HepG2 (cell line): ENCODE measurements around the gene TLDC2. TPM values are rescaled to one million over a fixed set of nuclear protein-coding genes. Genes with fewer than 3 reads are reported as not detected.

ENCODE experiments used
- ARNT ChIP-seq: fragments of 450-650 bp; IDR thresholded peaks from 2 replicates; pipeline ENCODE4 v1.6.1; 2017
- DMAP1 ChIP-seq: IDR thresholded peaks from 2 replicates; pipeline ENCODE4 v1.6.1; 2016
- ELF3 ChIP-seq: IDR thresholded peaks from 2 replicates; pipeline ENCODE4 v1.6.1; 2016; ENCODE audit warnings: missing genetic modification reagents, missing compliant biosample characterization
- FOXP4 ChIP-seq: sonication (generic); formaldehyde crosslinking; IDR thresholded peaks from 2 replicates; pipeline ENCODE4 v1.4.0; 2020; ENCODE audit warnings: missing genetic modification reagents
- HMGA1 ChIP-seq: sonication (generic); formaldehyde crosslinking; conservative IDR thresholded peaks from 2 replicates; pipeline ENCODE4 v1.4.0; 2020; ENCODE audit warnings: missing genetic modification reagents
- IRF1 ChIP-seq: sonication (generic); formaldehyde crosslinking; IDR thresholded peaks from 2 replicates; pipeline ENCODE4 v1.4.0; 2020; ENCODE audit warnings: low read depth, mild to moderate bottlenecking, missing genetic modification reagents
- KDM6A ChIP-seq: IDR thresholded peaks from 2 replicates; pipeline ENCODE4 v1.6.1; 2016; ENCODE audit warnings: low read depth
- KLF11 ChIP-seq: IDR thresholded peaks from 2 replicates; pipeline ENCODE4 v1.6.1; 2016; ENCODE audit warnings: missing compliant biosample characterization
- PHF20 ChIP-seq: sonication (generic); formaldehyde crosslinking; IDR thresholded peaks from 2 replicates; pipeline ENCODE4 v1.5.0; 2020; ENCODE audit warnings: mild to moderate bottlenecking, missing genetic modification reagents
- POLR2G ChIP-seq: fragments of 200-400 bp; formaldehyde crosslinking; IDR thresholded peaks from 2 replicates; pipeline ENCODE4 v1.6.1; 2018; ENCODE audit warnings: mild to moderate bottlenecking, low read depth, low read length, moderate library complexity
- PPARG ChIP-seq: conservative IDR thresholded peaks from 2 replicates; pipeline ENCODE4 v1.6.1; 2016; ENCODE audit warnings: missing biosample characterization, missing genetic modification reagents
- PRDM15 ChIP-seq: sonication (generic); formaldehyde crosslinking; IDR thresholded peaks from 2 replicates; pipeline ENCODE4 v1.4.0; 2020; ENCODE audit warnings: missing genetic modification reagents
- REL ChIP-seq: sonication (generic); formaldehyde crosslinking; conservative IDR thresholded peaks from 2 replicates; pipeline ENCODE4 v1.8.0; 2022; ENCODE audit warnings: mild to moderate bottlenecking, missing genetic modification reagents, moderate library complexity
- SP4 ChIP-seq: sonication (generic); formaldehyde crosslinking; IDR thresholded peaks from 2 replicates; pipeline ENCODE4 v1.8.1; 2023; ENCODE audit warnings: mild to moderate bottlenecking, missing genetic modification reagents
- TRIM22 ChIP-seq: fragments of 450-650 bp; IDR thresholded peaks from 2 replicates; pipeline ENCODE4 v1.6.1; 2017
- YEATS4 ChIP-seq: sonication (generic); formaldehyde crosslinking; IDR thresholded peaks from 2 replicates; pipeline ENCODE4 v1.4.0; 2020; ENCODE audit warnings: missing genetic modification reagents, borderline replicate concordance
- ZFP1 ChIP-seq: IDR thresholded peaks from 2 replicates; pipeline ENCODE4 v1.6.1; 2016
- ZNF282 ChIP-seq: fragments of 450-650 bp; IDR thresholded peaks from 2 replicates; pipeline ENCODE4 v1.6.1; 2018; ENCODE audit not compliant: partially characterized antibody
- ZNF326 ChIP-seq: sonication (generic); formaldehyde crosslinking; IDR thresholded peaks from 2 replicates; pipeline ENCODE4 v1.4.0; 2020; ENCODE audit warnings: missing genetic modification reagents, borderline replicate concordance
- ZNF547 ChIP-seq: sonication (generic); formaldehyde crosslinking; IDR thresholded peaks from 2 replicates; pipeline ENCODE4 v1.5.1; 2020; ENCODE audit warnings: mild to moderate bottlenecking, missing genetic modification reagents
- ZNF720 ChIP-seq: sonication (generic); formaldehyde crosslinking; IDR thresholded peaks from 2 replicates; pipeline ENCODE4 v1.4.0; 2020; ENCODE audit warnings: missing genetic modification reagents
- polyA plus RNA-seq, 8 experiments: library from polyadenylated mRNA; depleted of rRNA in 3 of 8; stranded (reverse) in 7 of 8; unstranded in 1 of 8; fragments of >200 nt; fragmentation: Illumina TruSeq in 4 of 8; extraction: Trizol in 4 of 8; gene quantifications; 2 replicates each; pipeline versions ENCODE4 v1.2.1 to v1.2.3, GENCODE V29; 2011 to 2016; ENCODE audit warnings: low read depth in 4 of 8, missing spikeins in 1 of 8, mixed read lengths in 1 of 8; ENCODE audit not compliant: insufficient read depth in 1 of 8
- total RNA-seq, 5 experiments: library from RNA; depleted of rRNA; stranded (reverse); fragments of >200 nt; fragmentation: Illumina TruSeq; extraction: Trizol; gene quantifications; 2 replicates each; pipeline ENCODE4 v1.2.3, GENCODE V29; 2016; ENCODE audit warnings: low read depth in 1 of 5
- TF ChIP-seq, protein P1 (sequence below): sonication (generic); formaldehyde crosslinking; IDR thresholded peaks from 2 replicates; pipeline ENCODE4 v1.4.0; 2020; ENCODE audit warnings: missing genetic modification reagents
- TF ChIP-seq, protein P2 (sequence below): sonication (generic); formaldehyde crosslinking; conservative IDR thresholded peaks from 2 replicates; pipeline ENCODE4 v1.4.0; 2020; ENCODE audit warnings: missing genetic modification reagents

TLDC2 gene
- total and polyA plus RNA-seq, 2 of the 13 experiments (the other 11 are each of a cell fraction or from before 2014, with no cell fraction given) = 1.5 to 1.6 TPM

- TF ChIP-seq YEATS4 (CRISPR knock-in tag) = no peak
- no peak for TF ChIP-seq ZNF720 (CRISPR knock-in tag)
- TF ChIP-seq, protein P1, sequence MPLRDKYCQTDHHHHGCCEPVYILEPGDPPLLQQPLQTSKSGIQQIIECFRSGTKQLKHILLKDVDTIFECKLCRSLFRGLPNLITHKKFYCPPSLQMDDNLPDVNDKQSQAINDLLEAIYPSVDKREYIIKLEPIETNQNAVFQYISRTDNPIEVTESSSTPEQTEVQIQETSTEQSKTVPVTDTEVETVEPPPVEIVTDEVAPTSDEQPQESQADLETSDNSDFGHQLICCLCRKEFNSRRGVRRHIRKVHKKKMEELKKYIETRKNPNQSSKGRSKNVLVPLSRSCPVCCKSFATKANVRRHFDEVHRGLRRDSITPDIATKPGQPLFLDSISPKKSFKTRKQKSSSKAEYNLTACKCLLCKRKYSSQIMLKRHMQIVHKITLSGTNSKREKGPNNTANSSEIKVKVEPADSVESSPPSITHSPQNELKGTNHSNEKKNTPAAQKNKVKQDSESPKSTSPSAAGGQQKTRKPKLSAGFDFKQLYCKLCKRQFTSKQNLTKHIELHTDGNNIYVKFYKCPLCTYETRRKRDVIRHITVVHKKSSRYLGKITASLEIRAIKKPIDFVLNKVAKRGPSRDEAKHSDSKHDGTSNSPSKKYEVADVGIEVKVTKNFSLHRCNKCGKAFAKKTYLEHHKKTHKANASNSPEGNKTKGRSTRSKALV (CRISPR knock-in tag) = no peak; the same call in 1 of the 2 replicates
- no peak for TF ChIP-seq KLF11
- TF ChIP-seq HMGA1 (CRISPR knock-in tag) = no peak
- TF ChIP-seq SP4 (CRISPR knock-in tag) = no peak
- peak; percentile 71 for TF ChIP-seq KDM6A (CRISPR knock-in tag)
- TF ChIP-seq PHF20 (CRISPR knock-in tag) = no peak
- TF ChIP-seq ZNF326 (CRISPR knock-in tag) = no peak
- no peak for TF ChIP-seq POLR2G
- no peak; the same call in 1 of the 2 replicates for TF ChIP-seq ZNF547
- TF ChIP-seq PRDM15 = no peak; the same call in 1 of the 2 replicates
- no peak for TF ChIP-seq REL (CRISPR knock-in tag)
- TF ChIP-seq ARNT = no peak
- TF ChIP-seq DMAP1 (CRISPR knock-in tag) = peak; percentile 55
- TF ChIP-seq ZNF282 = no peak
- TF ChIP-seq ZFP1 (CRISPR knock-in tag) = peak; percentile 59; the same call in 1 of the 2 replicates
- peak; percentile 83 for TF ChIP-seq ELF3 (CRISPR knock-in tag)
- TF ChIP-seq, protein P2, sequence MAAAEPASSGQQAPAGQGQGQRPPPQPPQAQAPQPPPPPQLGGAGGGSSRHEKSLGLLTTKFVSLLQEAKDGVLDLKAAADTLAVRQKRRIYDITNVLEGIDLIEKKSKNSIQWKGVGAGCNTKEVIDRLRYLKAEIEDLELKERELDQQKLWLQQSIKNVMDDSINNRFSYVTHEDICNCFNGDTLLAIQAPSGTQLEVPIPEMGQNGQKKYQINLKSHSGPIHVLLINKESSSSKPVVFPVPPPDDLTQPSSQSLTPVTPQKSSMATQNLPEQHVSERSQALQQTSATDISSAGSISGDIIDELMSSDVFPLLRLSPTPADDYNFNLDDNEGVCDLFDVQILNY (CRISPR knock-in tag) = no peak
- peak; percentile 61; the same call in 1 of the 2 replicates for TF ChIP-seq PPARG (CRISPR knock-in tag)
- TF ChIP-seq IRF1 = no peak
- peak; percentile 48 for TF ChIP-seq FOXP4 (CRISPR knock-in tag)
- TF ChIP-seq TRIM22 = no peak
Measured at GRCh38 chr20:36927704-36928103, 51.8 kb downstream of the TLDC2 start (continued).
